ENCODE measurements around the gene ESYT2. TPM values are rescaled to one million over a fixed set of nuclear protein-coding genes. Genes with fewer than 3 reads are reported as not detected.

ESYT2 gene
- total RNA-seq, 1 experiment from 2014 or later: 39.0 TPM

GRCh38 chr7:158735935-158736334, 93.4 kb downstream of the ESYT2 start:
- no peak overlapping the region; the same call in 1 of the 2 replicates for H3K14ac ChIP-seq (ENCODE audit: insufficient read depth, low read length)
- WGBS (ENCODE audit: extremely low coverage, insufficient read length, low lambda C conversion rate): no CpG with 5 or more reads among the region's 12 CpGs
- no peak overlapping the region for H3K23ac ChIP-seq (ENCODE audit: insufficient read length, low read depth, low read length)
- H3K27me3 ChIP-seq (ENCODE audit: insufficient read depth, low read length): no peaks in the 10 kb centered on the region
- H4K20me1 ChIP-seq (ENCODE audit: control insufficient read depth, insufficient read depth, insufficient read length): no peaks in the 10 kb centered on the region
- no peaks in the 10 kb centered on the region for H3K4me1 ChIP-seq (ENCODE audit: insufficient read depth, low read length)
- no peak overlapping the region for H3K9ac ChIP-seq (ENCODE audit: extremely low read depth, insufficient read length, low read length)
- H3T11ph ChIP-seq (ENCODE audit: low read length): no peak overlapping the region
- no peak overlapping the region for H2BK12ac ChIP-seq (ENCODE audit: insufficient read length, low read depth, low read length)
- no peak overlapping the region for H4K5ac ChIP-seq (ENCODE audit: insufficient read length, low read depth, low read length)
- no peak overlapping the region for H3K56ac ChIP-seq (ENCODE audit: insufficient read length, low read depth, low read length)
- H3K18ac ChIP-seq (ENCODE audit: insufficient read length, low read depth, low read length): no peak overlapping the region
- H3K9me3 ChIP-seq (ENCODE audit: control insufficient read depth, low read depth, low read length): no peaks in the 10 kb centered on the region
- no peak overlapping the region for H2BK15ac ChIP-seq (ENCODE audit: low read depth, low read length)
- Mint-ChIP-seq H3K4me3 (no peak overlapping the region), H3K4me1 (peaks cover 6 to 16% of the 10 kb centered on the region in 2 experiments), H3K27me3 (ENCODE audit: low read depth) (no peaks in the 10 kb centered on the region; the same call in 1 of the 2 replicates), H3K36me3 (ENCODE audit: insufficient read depth in 1 of 3, low read depth in 3 of 3) (peaks cover 9 to 54% (median 50%) of the 10 kb centered on the region in 3 experiments; a peak in 6 of 7 replicates), H3K9me3 (no peaks in the 10 kb centered on the region), H3K27ac (0 out of 7 replicates have a peak overlapping the region, but pooled peaks of 1 of the 3 experiments have one; percentile 20)
- H4K91ac ChIP-seq (ENCODE audit: insufficient read length, low read depth, low read length): no peak overlapping the region
- no peaks in the 10 kb centered on the region for H3K79me2 ChIP-seq (ENCODE audit: insufficient read depth, low read length)
- H2AK5ac ChIP-seq (ENCODE audit: insufficient read length, low read length): no peak overlapping the region
- no peak overlapping the region for H3K4ac ChIP-seq (ENCODE audit: low read depth, low read length)
- TF ChIP-seq, protein P1, sequence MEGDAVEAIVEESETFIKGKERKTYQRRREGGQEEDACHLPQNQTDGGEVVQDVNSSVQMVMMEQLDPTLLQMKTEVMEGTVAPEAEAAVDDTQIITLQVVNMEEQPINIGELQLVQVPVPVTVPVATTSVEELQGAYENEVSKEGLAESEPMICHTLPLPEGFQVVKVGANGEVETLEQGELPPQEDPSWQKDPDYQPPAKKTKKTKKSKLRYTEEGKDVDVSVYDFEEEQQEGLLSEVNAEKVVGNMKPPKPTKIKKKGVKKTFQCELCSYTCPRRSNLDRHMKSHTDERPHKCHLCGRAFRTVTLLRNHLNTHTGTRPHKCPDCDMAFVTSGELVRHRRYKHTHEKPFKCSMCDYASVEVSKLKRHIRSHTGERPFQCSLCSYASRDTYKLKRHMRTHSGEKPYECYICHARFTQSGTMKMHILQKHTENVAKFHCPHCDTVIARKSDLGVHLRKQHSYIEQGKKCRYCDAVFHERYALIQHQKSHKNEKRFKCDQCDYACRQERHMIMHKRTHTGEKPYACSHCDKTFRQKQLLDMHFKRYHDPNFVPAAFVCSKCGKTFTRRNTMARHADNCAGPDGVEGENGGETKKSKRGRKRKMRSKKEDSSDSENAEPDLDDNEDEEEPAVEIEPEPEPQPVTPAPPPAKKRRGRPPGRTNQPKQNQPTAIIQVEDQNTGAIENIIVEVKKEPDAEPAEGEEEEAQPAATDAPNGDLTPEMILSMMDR (conservative IDR thresholded peaks at IDR 0.05): no peak
- no peaks in the 10 kb centered on the region for H3K79me1 ChIP-seq (ENCODE audit: insufficient read depth, low read depth, low read length, poor library complexity, severe bottlenecking)
- no peak overlapping the region for H4K8ac ChIP-seq (replicated peaks; ENCODE audit: insufficient read length, low read depth, low read length)
- H2BK5ac ChIP-seq (ENCODE audit: insufficient read length, low read length): no peak overlapping the region
- no peak overlapping the region for H2BK120ac ChIP-seq (ENCODE audit: low read depth, low read length, poor library complexity, severe bottlenecking)
- H2BK20ac ChIP-seq (ENCODE audit: low read depth, low read length, poor library complexity, severe bottlenecking): no peak overlapping the region
- H3K4me2 ChIP-seq (ENCODE audit: insufficient read depth, insufficient read length, low read length): no peak overlapping the region
- no peaks in the 10 kb centered on the region for H3K23me2 ChIP-seq (ENCODE audit: insufficient read length, low read depth, low read length, poor library complexity, severe bottlenecking)
- no peak for DNase-seq
- H2AFZ ChIP-seq (ENCODE audit: low read length): no peak overlapping the region
- no peak overlapping the region for H3K27ac ChIP-seq (ENCODE audit: insufficient read length, low read depth, low read length)
